IMR-90 (cell line): ENCODE data around the gene LRP1B. TPM values are rescaled to one million over a fixed set of nuclear protein-coding genes. Genes with fewer than 3 reads are reported as not detected.

ENCODE experiments used
- ATAC-seq: fragments of 200-7000 bp; cut with Tn5 transposase; 2 replicates; pipeline ENCODE4 v1.9.1; 2020; ENCODE audit warnings: low read depth, mild to moderate bottlenecking, moderate library complexity
- BruUV-seq: library from RNA; stranded (reverse); fragments of 400-500 nt; replicated peaks from 2 replicates; lab custom pipeline; 2021; lab: Mats Ljungman, UMichigan
- CTCF ChIA-PET: fragments of 300-600 bp; formaldehyde crosslinking; extraction: SDS; loops from one replicate; lab custom pipeline; 2021; ENCODE audit warnings: antibody characterized with exemption; lab: Yijun Ruan, JAX
- POLR2A ChIA-PET: fragments of 300-600 bp; sonication (Branson Sonifier 250); formaldehyde crosslinking; loops from one replicate; lab custom pipeline; 2022; ENCODE audit warnings: antibody characterized with exemption; ENCODE audit not compliant: unreplicated experiment; lab: Charles Lee
- DNase-seq: peaks from one replicate; pipeline ENCODE4 v3.0.0; 2013
- H2AFZ ChIP-seq: replicated peaks from 2 replicates; pipeline ENCODE3; 2013; ENCODE audit warnings: low read length, mild to moderate bottlenecking; ENCODE audit not compliant: poor library complexity
- H2AK5ac ChIP-seq: 2 replicates; pipeline ENCODE4 v1.6.1; 2013; ENCODE audit warnings: low read depth, low read length, inconsistent platforms
- H2AK9ac ChIP-seq: replicated peaks from 2 replicates; pipeline ENCODE3; 2013; ENCODE audit warnings: mild to moderate bottlenecking, low read depth, low read length, moderate library complexity; ENCODE audit not compliant: poor library complexity
- H2BK120ac ChIP-seq: 2 replicates; pipeline ENCODE4 v1.6.1; 2013; ENCODE audit warnings: low read depth, low read length, inconsistent platforms
- H2BK15ac ChIP-seq: 3 replicates; pipeline ENCODE4 v1.6.1; 2013; ENCODE audit warnings: low read depth, low read length, inconsistent platforms
- H2BK20ac ChIP-seq: 2 replicates; pipeline ENCODE4 v1.6.1; 2013; ENCODE audit warnings: low read depth, mild to moderate bottlenecking, inconsistent platforms, low read length, moderate library complexity
- H2BK5ac ChIP-seq: 2 replicates; pipeline ENCODE4 v1.6.1; 2013; ENCODE audit warnings: mild to moderate bottlenecking, low read depth, low read length, inconsistent platforms; ENCODE audit not compliant: poor library complexity, severe bottlenecking
- H3K14ac ChIP-seq: replicated peaks from 2 replicates; pipeline ENCODE4 v1.6.1; 2013; ENCODE audit warnings: low read depth, low read length, inconsistent platforms
- H3K18ac ChIP-seq: 2 replicates; pipeline ENCODE4 v1.6.1; 2013; ENCODE audit warnings: low read depth, low read length, control low read depth
- H3K23ac ChIP-seq: 2 replicates; pipeline ENCODE4 v1.6.1; 2013; ENCODE audit warnings: low read depth, low read length, inconsistent platforms
- H3K27ac ChIP-seq: 2 replicates; pipeline ENCODE4 v1.5.1; 2013; ENCODE audit warnings: mild to moderate bottlenecking, control low read depth, low read length; ENCODE audit not compliant: insufficient read depth
- H3K27me3 ChIP-seq: 2 replicates; pipeline ENCODE4 v1.6.1; 2013; ENCODE audit warnings: low read length; ENCODE audit not compliant: control insufficient read depth, insufficient read depth
- H3K36me3 ChIP-seq: 2 replicates; pipeline ENCODE4 v1.6.1; 2013; ENCODE audit warnings: low read length, mixed read lengths; ENCODE audit not compliant: control insufficient read depth, insufficient read depth
- H3K4ac ChIP-seq: 2 replicates; pipeline ENCODE4 v1.6.1; 2013; ENCODE audit warnings: low read depth, low read length, inconsistent platforms
- H3K4me1 ChIP-seq: 2 replicates; pipeline ENCODE4 v1.6.1; 2013; ENCODE audit warnings: low read length, mixed read lengths; ENCODE audit not compliant: control insufficient read depth, insufficient read depth
- H3K4me2 ChIP-seq: 2 replicates; pipeline ENCODE4 v1.6.1; 2013; ENCODE audit warnings: low read depth, mild to moderate bottlenecking, control low read depth, low read length, moderate library complexity
- H3K4me3 ChIP-seq: 2 replicates; pipeline ENCODE4 v1.5.1; 2013; ENCODE audit warnings: low read depth, mild to moderate bottlenecking, control low read depth, low read length, moderate library complexity; ENCODE audit not compliant: insufficient read depth
- H3K56ac ChIP-seq: 2 replicates; pipeline ENCODE4 v1.6.1; 2013; ENCODE audit warnings: low read length, inconsistent platforms; ENCODE audit not compliant: insufficient read depth; ENCODE audit errors: extremely low read depth
- H3K79me1 ChIP-seq, 2 experiments: 2 replicates each; pipeline ENCODE4 v1.6.1; 2013; ENCODE audit warnings: low read length in 2 of 2, inconsistent platforms in 1 of 2, low read depth in 1 of 2
- H3K9ac ChIP-seq: 2 replicates; pipeline ENCODE4 v1.6.1; 2013; ENCODE audit warnings: low read depth, low read length, control low read depth
- H3K9me1 ChIP-seq: 2 replicates; pipeline ENCODE4 v1.6.1; 2013; ENCODE audit warnings: low read length, inconsistent platforms; ENCODE audit not compliant: insufficient read depth
- H3K9me3 ChIP-seq: 2 replicates; pipeline ENCODE4 v1.6.1; 2013; ENCODE audit warnings: low read length; ENCODE audit not compliant: control insufficient read depth, insufficient read depth
- H4K20me1 ChIP-seq: 2 replicates; pipeline ENCODE4 v1.6.1; 2013; ENCODE audit warnings: low read length, inconsistent platforms; ENCODE audit not compliant: insufficient read depth
- H4K5ac ChIP-seq: 2 replicates; pipeline ENCODE4 v1.6.1; 2013; ENCODE audit warnings: mild to moderate bottlenecking, low read depth, low read length, control low read depth
- H4K8ac ChIP-seq, 2 experiments: 2 replicates each; pipeline ENCODE4 v1.6.1; 2013; ENCODE audit warnings: low read depth in 2 of 2, low read length in 2 of 2, control low read depth in 1 of 2, inconsistent platforms in 1 of 2
- H4K91ac ChIP-seq: 2 replicates; pipeline ENCODE4 v1.6.1; 2013; ENCODE audit warnings: low read depth, low read length, inconsistent platforms; ENCODE audit not compliant: insufficient read depth
- CEBPB ChIP-seq: IDR thresholded peaks from 2 replicates; pipeline ENCODE4 v1.6.1; 2012; ENCODE audit warnings: low read depth, low read length, improper control_type of control experiment
- CHD1 ChIP-seq: IDR thresholded peaks from 2 replicates; pipeline ENCODE4 v1.6.1; 2012; ENCODE audit warnings: low read depth, low read length, improper control_type of control experiment
- MAFK ChIP-seq: IDR thresholded peaks from 2 replicates; pipeline ENCODE4 v1.6.1; 2012; ENCODE audit warnings: low read depth, low read length, improper control_type of control experiment
- NFE2L2 ChIP-seq: fragments of 150-350 bp; IDR thresholded peaks from 2 replicates; pipeline ENCODE4 v1.6.1; 2016; ENCODE audit warnings: low read depth, mild to moderate bottlenecking, low read length
- WGBS, 2 experiments: methylation state at CpG; one replicate each; pipeline versions ENCODE4 v1.1.5 to v1.1.7; 2013; ENCODE audit warnings: missing lambda C conversion rate in 2 of 2; ENCODE audit not compliant: insufficient read length in 1 of 2; ENCODE audit errors: extremely low coverage in 2 of 2; 5-methylcytosine and 5-hydroxymethylcytosine counted together
- dilution Hi-C: fragments of 300-500 bp; cut with HindIII; formaldehyde crosslinking; loops from one replicate; pipeline ENCODE4 v1.14.3; 2018; ENCODE audit warnings: low sequenced_read_pairs; ENCODE audit not compliant: unreplicated experiment
- in situ Hi-C: fragments of 300-500 bp; cut with MboI; formaldehyde crosslinking; loops from 3 replicates; pipeline ENCODE4 v1.14.3; 2019; ENCODE audit warnings: low sequenced_read_pairs, inconsistent platforms, mixed read lengths
- intact Hi-C: fragments of 100-400 bp; cut with micrococcal nuclease; formaldehyde crosslinking; loops from 2 replicates; pipeline ENCODE4 v1.10.0; 2022
- polyA plus RNA-seq, 3 experiments: library from polyadenylated mRNA; depleted of rRNA; stranded (reverse); fragments of >200 nt; gene quantifications; 2 replicates each; pipeline ENCODE4 v1.2.3, GENCODE V29; 2012; ENCODE audit warnings: low replicate concordance in 1 of 3
- total RNA-seq: library from RNA; depleted of rRNA; stranded (reverse); fragments of >200 nt; gene quantifications from 2 replicates; pipeline ENCODE4 v1.2.3, GENCODE V29; 2012
- TF ChIP-seq, protein P1 (sequence below): fragments of 150-350 bp; IDR thresholded peaks from 2 replicates; pipeline ENCODE4 v1.6.1; 2017; ENCODE audit warnings: mild to moderate bottlenecking, antibody characterized with exemption, low read length, low read depth

LRP1B gene
- total and polyA plus RNA-seq, 2 of the 4 experiments (the other 2 are of a cell fraction), result under 0.01 to 0.02 TPM

DNA sequence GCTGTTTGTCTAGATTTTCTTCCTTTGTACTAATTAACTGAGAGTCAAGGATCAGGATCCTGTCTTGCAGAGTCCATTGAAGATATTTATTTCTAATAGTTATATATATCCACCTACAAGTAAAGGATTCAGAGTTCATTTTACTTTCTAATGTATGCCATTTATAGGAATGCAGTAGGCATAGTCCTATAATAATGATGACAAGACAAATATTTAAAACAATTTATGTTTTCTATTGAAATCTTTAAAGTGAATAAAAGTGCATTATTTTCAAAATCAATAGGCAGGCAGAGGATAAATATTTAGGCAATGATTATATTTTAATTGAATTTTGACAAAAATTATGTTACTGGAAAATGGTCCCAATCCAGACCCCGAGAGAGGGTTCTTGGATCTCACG lies 1919.9 kb downstream of the LRP1B start:
- Histone ChIP-seq H3K14ac (no peak overlapping the region), H2AFZ (no peak overlapping the region), H2BK5ac (no peak overlapping the region), H4K5ac (no peak overlapping the region), H4K91ac (no peak overlapping the region), H3K56ac (no peak overlapping the region), H2BK120ac (no peak overlapping the region), H2AK9ac (no peak overlapping the region), H2BK15ac (no peak overlapping the region), H3K9ac (no peak overlapping the region), H4K8ac (no peak overlapping the region), H3K27ac (no peak overlapping the region), H2BK20ac (no peak overlapping the region), H3K79me1 (no peaks in the 10 kb centered on the region), H3K36me3 (no peaks in the 10 kb centered on the region), H3K23ac (no peak overlapping the region), H3K27me3 (no peaks in the 10 kb centered on the region), H3K4me2 (no peak overlapping the region), H3K9me1 (no peaks in the 10 kb centered on the region), H3K4me1 (no peaks in the 10 kb centered on the region), H3K4ac (no peak overlapping the region), H3K18ac (no peak overlapping the region), H2AK5ac (no peak overlapping the region), H3K4me3 (no peak overlapping the region), H3K9me3 (peaks cover 2% of the 10 kb centered on the region; the same call in 1 of the 2 replicates), H4K20me1 (no peaks in the 10 kb centered on the region)
- intact Hi-C loops (no loop called here), in situ Hi-C loops (no loop called here), dilution Hi-C loops (no loop called here)
- TF ChIP-seq NFE2L2 (no peak), CHD1 (no peak), CEBPB (no peak), MAFK (peak; percentile 80)
- TF ChIP-seq, protein P1, sequence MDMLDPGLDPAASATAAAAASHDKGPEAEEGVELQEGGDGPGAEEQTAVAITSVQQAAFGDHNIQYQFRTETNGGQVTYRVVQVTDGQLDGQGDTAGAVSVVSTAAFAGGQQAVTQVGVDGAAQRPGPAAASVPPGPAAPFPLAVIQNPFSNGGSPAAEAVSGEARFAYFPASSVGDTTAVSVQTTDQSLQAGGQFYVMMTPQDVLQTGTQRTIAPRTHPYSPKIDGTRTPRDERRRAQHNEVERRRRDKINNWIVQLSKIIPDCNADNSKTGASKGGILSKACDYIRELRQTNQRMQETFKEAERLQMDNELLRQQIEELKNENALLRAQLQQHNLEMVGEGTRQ, result no peak
- ATAC-seq, result no peak
- no CpG with 5 or more reads among the region's 2 CpGs for WGBS, 2 experiments
- BruUV-seq, result no TSS peak
- POLR2A ChIA-PET, result no interaction called here
- CTCF ChIA-PET, result no interaction called here
- DNase-seq, result no peak
